K562 (cell line): Measurements from ENCODE around the gene CLTRN. TPM values are rescaled to one million over a fixed set of nuclear protein-coding genes. Genes with fewer than 3 reads are reported as not detected.

ENCODE experiments used
- NKRF ChIP-seq: fragments of 450-650 bp; IDR thresholded peaks from 2 replicates; pipeline ENCODE4 v1.6.1; 2016; ENCODE audit warnings: borderline replicate concordance
- polyA plus RNA-seq, 8 experiments: library from polyadenylated mRNA; depleted of rRNA in 4 of 8; stranded (reverse) in 5 of 8; unstranded in 3 of 8; fragments of >200 nt; fragmentation: Nextera tagmentation in 2 of 8; fragmentation: Illumina TruSeq in 1 of 8; extraction: Ambion mirVana in 2 of 8; extraction: Trizol in 1 of 8; gene quantifications; 2 replicates each; pipeline versions ENCODE4 v1.2.1 to v1.2.3, GENCODE V29; 2011 to 2014; ENCODE audit warnings: inconsistent platforms in 1 of 8, missing spikeins in 1 of 8
- total RNA-seq, 7 experiments: library from RNA; depleted of rRNA in 6 of 7; stranded (reverse); fragments of >200 nt in 6 of 7; fragmentation: Illumina TruSeq in 2 of 7; extraction: Trizol in 2 of 7; gene quantifications; 2 replicates each; pipeline versions ENCODE4 v1.2.1 to v1.2.3, GENCODE V29; 2011 to 2021; ENCODE audit warnings: low replicate concordance in 1 of 7
- TF ChIP-seq, protein P1 (sequence below): sonication (generic); formaldehyde crosslinking; IDR thresholded peaks from 2 replicates; pipeline ENCODE4 v1.8.0; 2022; ENCODE audit warnings: mild to moderate bottlenecking, missing genetic modification reagents
- TF ChIP-seq, protein P2 (sequence below): fragments of 450-650 bp; IDR thresholded peaks from 2 replicates; pipeline ENCODE4 v1.6.1; 2016; ENCODE audit warnings: mild to moderate bottlenecking, moderate library complexity
- TF ChIP-seq, protein P3 (sequence below): IDR thresholded peaks from 2 replicates; pipeline ENCODE4 v1.6.1; 2011; ENCODE audit warnings: borderline replicate concordance, low read depth, mild to moderate bottlenecking, moderate library complexity, low read length; ENCODE audit not compliant: insufficient read depth, poor library complexity, severe bottlenecking
- TF ChIP-seq, protein P4 (sequence below): sonication (generic); formaldehyde crosslinking; IDR thresholded peaks from 2 replicates; pipeline ENCODE4 v1.9.0; 2022; ENCODE audit warnings: mild to moderate bottlenecking, missing genetic modification reagents

Gene CLTRN
- total and polyA plus RNA-seq, 9 of the 15 experiments (the other 6 are each of a cell fraction or from before 2014, with no cell fraction given), result 0.11 to 0.36 (median 0.18) TPM; not detected in 2

- TF ChIP-seq, protein P1, sequence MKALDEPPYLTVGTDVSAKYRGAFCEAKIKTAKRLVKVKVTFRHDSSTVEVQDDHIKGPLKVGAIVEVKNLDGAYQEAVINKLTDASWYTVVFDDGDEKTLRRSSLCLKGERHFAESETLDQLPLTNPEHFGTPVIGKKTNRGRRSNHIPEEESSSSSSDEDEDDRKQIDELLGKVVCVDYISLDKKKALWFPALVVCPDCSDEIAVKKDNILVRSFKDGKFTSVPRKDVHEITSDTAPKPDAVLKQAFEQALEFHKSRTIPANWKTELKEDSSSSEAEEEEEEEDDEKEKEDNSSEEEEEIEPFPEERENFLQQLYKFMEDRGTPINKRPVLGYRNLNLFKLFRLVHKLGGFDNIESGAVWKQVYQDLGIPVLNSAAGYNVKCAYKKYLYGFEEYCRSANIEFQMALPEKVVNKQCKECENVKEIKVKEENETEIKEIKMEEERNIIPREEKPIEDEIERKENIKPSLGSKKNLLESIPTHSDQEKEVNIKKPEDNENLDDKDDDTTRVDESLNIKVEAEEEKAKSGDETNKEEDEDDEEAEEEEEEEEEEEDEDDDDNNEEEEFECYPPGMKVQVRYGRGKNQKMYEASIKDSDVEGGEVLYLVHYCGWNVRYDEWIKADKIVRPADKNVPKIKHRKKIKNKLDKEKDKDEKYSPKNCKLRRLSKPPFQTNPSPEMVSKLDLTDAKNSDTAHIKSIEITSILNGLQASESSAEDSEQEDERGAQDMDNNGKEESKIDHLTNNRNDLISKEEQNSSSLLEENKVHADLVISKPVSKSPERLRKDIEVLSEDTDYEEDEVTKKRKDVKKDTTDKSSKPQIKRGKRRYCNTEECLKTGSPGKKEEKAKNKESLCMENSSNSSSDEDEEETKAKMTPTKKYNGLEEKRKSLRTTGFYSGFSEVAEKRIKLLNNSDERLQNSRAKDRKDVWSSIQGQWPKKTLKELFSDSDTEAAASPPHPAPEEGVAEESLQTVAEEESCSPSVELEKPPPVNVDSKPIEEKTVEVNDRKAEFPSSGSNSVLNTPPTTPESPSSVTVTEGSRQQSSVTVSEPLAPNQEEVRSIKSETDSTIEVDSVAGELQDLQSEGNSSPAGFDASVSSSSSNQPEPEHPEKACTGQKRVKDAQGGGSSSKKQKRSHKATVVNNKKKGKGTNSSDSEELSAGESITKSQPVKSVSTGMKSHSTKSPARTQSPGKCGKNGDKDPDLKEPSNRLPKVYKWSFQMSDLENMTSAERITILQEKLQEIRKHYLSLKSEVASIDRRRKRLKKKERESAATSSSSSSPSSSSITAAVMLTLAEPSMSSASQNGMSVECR (CRISPR knock-in tag), result peak; percentile 82
- peak; percentile 84; the same call in 1 of the 2 replicates for TF ChIP-seq NKRF
- TF ChIP-seq, protein P2, sequence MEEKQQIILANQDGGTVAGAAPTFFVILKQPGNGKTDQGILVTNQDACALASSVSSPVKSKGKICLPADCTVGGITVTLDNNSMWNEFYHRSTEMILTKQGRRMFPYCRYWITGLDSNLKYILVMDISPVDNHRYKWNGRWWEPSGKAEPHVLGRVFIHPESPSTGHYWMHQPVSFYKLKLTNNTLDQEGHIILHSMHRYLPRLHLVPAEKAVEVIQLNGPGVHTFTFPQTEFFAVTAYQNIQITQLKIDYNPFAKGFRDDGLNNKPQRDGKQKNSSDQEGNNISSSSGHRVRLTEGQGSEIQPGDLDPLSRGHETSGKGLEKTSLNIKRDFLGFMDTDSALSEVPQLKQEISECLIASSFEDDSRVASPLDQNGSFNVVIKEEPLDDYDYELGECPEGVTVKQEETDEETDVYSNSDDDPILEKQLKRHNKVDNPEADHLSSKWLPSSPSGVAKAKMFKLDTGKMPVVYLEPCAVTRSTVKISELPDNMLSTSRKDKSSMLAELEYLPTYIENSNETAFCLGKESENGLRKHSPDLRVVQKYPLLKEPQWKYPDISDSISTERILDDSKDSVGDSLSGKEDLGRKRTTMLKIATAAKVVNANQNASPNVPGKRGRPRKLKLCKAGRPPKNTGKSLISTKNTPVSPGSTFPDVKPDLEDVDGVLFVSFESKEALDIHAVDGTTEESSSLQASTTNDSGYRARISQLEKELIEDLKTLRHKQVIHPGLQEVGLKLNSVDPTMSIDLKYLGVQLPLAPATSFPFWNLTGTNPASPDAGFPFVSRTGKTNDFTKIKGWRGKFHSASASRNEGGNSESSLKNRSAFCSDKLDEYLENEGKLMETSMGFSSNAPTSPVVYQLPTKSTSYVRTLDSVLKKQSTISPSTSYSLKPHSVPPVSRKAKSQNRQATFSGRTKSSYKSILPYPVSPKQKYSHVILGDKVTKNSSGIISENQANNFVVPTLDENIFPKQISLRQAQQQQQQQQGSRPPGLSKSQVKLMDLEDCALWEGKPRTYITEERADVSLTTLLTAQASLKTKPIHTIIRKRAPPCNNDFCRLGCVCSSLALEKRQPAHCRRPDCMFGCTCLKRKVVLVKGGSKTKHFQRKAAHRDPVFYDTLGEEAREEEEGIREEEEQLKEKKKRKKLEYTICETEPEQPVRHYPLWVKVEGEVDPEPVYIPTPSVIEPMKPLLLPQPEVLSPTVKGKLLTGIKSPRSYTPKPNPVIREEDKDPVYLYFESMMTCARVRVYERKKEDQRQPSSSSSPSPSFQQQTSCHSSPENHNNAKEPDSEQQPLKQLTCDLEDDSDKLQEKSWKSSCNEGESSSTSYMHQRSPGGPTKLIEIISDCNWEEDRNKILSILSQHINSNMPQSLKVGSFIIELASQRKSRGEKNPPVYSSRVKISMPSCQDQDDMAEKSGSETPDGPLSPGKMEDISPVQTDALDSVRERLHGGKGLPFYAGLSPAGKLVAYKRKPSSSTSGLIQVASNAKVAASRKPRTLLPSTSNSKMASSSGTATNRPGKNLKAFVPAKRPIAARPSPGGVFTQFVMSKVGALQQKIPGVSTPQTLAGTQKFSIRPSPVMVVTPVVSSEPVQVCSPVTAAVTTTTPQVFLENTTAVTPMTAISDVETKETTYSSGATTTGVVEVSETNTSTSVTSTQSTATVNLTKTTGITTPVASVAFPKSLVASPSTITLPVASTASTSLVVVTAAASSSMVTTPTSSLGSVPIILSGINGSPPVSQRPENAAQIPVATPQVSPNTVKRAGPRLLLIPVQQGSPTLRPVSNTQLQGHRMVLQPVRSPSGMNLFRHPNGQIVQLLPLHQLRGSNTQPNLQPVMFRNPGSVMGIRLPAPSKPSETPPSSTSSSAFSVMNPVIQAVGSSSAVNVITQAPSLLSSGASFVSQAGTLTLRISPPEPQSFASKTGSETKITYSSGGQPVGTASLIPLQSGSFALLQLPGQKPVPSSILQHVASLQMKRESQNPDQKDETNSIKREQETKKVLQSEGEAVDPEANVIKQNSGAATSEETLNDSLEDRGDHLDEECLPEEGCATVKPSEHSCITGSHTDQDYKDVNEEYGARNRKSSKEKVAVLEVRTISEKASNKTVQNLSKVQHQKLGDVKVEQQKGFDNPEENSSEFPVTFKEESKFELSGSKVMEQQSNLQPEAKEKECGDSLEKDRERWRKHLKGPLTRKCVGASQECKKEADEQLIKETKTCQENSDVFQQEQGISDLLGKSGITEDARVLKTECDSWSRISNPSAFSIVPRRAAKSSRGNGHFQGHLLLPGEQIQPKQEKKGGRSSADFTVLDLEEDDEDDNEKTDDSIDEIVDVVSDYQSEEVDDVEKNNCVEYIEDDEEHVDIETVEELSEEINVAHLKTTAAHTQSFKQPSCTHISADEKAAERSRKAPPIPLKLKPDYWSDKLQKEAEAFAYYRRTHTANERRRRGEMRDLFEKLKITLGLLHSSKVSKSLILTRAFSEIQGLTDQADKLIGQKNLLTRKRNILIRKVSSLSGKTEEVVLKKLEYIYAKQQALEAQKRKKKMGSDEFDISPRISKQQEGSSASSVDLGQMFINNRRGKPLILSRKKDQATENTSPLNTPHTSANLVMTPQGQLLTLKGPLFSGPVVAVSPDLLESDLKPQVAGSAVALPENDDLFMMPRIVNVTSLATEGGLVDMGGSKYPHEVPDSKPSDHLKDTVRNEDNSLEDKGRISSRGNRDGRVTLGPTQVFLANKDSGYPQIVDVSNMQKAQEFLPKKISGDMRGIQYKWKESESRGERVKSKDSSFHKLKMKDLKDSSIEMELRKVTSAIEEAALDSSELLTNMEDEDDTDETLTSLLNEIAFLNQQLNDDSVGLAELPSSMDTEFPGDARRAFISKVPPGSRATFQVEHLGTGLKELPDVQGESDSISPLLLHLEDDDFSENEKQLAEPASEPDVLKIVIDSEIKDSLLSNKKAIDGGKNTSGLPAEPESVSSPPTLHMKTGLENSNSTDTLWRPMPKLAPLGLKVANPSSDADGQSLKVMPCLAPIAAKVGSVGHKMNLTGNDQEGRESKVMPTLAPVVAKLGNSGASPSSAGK, result peak; percentile 41; the same call in 1 of the 2 replicates
- TF ChIP-seq, protein P3, sequence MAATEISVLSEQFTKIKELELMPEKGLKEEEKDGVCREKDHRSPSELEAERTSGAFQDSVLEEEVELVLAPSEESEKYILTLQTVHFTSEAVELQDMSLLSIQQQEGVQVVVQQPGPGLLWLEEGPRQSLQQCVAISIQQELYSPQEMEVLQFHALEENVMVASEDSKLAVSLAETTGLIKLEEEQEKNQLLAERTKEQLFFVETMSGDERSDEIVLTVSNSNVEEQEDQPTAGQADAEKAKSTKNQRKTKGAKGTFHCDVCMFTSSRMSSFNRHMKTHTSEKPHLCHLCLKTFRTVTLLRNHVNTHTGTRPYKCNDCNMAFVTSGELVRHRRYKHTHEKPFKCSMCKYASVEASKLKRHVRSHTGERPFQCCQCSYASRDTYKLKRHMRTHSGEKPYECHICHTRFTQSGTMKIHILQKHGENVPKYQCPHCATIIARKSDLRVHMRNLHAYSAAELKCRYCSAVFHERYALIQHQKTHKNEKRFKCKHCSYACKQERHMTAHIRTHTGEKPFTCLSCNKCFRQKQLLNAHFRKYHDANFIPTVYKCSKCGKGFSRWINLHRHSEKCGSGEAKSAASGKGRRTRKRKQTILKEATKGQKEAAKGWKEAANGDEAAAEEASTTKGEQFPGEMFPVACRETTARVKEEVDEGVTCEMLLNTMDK, result no peak
- TF ChIP-seq, protein P4, sequence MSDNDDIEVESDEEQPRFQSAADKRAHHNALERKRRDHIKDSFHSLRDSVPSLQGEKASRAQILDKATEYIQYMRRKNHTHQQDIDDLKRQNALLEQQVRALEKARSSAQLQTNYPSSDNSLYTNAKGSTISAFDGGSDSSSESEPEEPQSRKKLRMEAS, result peak; percentile 59
Measured at GRCh38 chrX:15675490-15675921, 10.9 kb upstream of the CLTRN start (continued).
